ENCODE measurements around the gene IL21.
"Not testable (repeated sequence)": the region's sequence is repeated elsewhere in the genome, so short reads cannot be mapped to it uniquely, and the experiment has no call there.

Gene IL21

DNA sequence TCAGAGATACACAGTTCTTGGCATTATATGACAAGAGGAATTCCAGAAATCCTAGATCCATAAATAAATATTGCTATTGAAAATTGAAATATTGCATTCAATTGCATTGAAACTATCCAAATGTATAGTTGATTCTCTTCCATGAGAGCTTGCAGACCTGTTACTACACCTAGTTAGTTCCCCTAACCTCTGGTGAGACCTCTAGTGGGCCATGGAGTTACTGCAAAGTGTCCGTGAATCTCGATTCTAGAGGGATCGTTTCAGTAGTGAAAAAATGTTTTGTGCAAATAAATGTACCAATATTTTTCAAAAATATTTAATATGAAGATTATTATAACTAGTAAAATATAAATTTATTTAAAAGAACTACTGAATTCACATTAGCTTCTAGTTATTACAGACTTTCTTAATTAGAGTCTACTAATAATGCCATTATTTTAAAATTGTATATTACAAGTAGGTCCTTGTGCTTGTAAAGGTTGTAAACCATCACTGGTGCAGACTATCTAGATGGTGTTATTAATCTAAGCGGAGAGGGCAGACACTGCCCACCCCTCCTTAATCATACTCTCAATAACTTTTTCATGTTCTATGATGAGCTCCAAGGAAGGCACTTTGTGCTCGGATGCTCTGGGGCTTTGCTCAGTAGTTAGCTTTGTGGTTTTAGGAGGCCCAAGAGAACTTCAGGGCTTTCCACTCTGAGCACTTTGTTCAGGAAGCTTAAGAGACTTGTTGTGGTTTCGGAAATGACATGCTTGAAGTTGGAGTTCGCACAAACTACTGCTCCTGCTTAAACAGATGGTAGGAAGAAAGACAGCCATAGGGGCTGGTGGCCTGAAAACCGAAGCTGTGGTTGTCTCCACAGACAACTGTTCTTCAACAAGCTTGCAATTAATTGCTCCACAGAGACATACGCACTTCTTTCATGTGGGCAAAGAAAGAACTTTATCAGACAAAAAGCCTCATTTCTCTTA lies 42.8 kb downstream of the IL21 start:
- peak; percentile 47 to 55 for DNase-seq (ENCODE audit: low read depth in 2 of 2)

DNA sequence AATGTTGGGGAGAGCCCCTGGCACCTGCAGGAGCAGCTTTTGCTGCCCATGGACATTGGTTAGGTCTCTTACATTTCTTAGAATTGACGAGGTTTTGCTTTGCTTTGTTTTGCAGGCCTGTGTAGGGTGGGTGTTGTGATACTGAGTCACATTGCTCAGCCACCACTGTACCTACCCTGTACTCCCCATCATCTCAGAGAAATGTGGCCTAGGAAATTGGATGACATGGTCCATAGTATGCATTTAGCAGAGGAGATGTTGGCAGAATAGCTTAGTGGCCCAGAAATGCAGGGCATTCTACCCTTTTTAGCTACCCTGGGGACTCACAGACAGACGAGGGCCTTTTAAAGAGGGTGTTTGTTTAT lies 43.7 kb downstream of the IL21 start:
- DNase-seq (ENCODE audit: low read depth in 2 of 2) = no peak

DNA sequence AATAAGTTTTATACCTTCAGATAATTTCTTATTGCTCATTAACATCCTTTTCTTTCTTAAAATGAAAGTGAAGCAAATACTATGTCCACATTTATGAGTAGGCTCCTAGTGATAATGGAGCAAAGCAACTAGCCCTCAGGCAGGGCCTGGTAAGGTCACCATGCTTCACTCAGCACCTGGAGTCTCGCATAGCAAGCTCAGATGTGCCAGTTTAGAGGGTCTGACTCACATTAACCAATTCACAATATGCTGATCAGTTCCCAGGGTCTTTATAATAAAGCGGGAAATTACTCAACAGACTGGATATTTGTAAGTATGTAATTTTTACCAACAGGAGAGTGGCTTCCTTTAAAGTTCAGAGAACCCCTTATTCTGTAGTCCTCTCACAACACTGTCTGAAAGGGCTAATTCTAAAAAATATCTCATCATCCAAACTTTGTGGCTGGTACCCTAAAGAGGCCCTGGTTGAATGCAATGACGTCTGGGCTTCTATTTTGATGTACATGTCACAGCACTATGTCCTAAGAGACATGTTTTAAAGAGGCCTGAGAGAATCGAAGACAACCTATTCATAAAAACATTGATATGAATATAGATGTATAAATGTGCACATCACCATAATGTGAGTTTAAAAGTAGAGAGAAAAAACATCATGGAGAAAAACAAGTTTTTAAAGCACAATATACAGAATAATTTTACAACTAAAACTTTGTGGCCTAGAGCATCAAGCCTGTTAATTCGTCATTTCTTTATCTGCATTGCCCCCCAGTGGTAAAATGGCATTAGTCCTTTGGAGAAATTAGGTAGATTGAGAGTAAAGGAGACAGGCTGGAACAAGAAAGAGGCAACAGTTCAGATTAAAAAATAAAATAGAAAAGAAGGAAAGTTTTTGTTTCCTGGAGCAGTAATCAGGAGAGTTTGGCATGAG lies 44.3 kb downstream of the IL21 start:
- DNase-seq (ENCODE audit: low read depth in 2 of 2) = peak in 1 of 2 donors; percentile 34

DNA sequence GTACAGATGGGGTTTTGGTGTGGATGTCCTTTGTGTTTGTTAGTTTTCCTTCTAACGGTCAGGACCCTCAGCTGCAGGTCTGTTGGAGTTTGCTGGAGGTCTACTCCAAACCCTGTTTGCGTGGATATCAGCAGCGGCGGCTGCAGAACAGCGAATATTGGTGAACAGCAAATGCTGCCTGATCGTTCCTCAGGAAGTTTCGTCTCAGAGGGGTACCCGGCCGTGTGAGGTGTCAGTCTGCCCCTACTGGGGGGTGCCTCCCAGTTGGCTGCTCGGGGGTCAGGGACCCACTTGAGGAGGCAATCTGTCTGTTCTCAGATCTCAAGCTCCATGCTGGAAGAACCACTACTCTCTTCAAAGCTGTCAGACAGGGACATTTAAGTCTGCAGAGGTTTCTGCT lies 46.5 kb downstream of the IL21 start:
- not testable (repeated sequence) for DNase-seq (ENCODE audit: low read depth in 2 of 2)

DNA sequence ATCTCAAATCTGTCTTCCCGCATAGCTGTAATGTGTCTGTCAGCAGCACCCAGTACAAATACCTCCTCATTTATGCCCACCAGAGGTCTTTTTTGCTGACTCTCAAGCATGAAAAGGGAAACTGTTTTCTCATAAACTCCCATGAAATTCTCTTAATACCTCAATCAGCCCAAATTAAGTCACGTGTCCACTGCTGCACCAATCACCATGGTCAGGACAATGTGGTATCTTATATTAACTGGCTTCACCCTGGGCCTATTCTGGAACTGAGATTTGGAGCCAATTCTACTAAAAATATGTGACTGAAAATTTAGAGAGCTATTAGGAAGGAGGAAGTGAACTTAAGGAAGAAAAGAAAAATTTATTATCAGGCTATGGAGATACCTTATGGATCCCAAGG lies 58.4 kb downstream of the IL21 start:
- no peak for DNase-seq (ENCODE audit: low read depth in 2 of 2)
